Osteoblast (primary cell): ENCODE data around the gene SPATA18. TPM values are rescaled to one million over a fixed set of nuclear protein-coding genes. Genes with fewer than 3 reads are reported as not detected.

Source experiments
- DNase-seq: peaks from one replicate; pipeline ENCODE4 v3.0.0; 2011; ENCODE audit warnings: low spot score, mixed read lengths; ENCODE audit not compliant: insufficient read length; ENCODE audit errors: missing footprints
- H2AFZ ChIP-seq: 2 replicates; pipeline ENCODE4 v1.6.0; 2011; ENCODE audit warnings: mild to moderate bottlenecking, low read length
- H3K27ac ChIP-seq: 2 replicates; pipeline ENCODE4 v1.5.1; 2011; ENCODE audit warnings: mild to moderate bottlenecking, low read depth, low read length, moderate library complexity
- H3K27me3 ChIP-seq: 2 replicates; pipeline ENCODE4 v1.6.0; 2012; ENCODE audit warnings: mild to moderate bottlenecking, control low read depth, inconsistent platforms, low read length, moderate library complexity; ENCODE audit not compliant: insufficient read depth
- H3K36me3 ChIP-seq: 2 replicates; pipeline ENCODE4 v1.5.1; 2011; ENCODE audit warnings: mild to moderate bottlenecking, low read length, control low read depth, moderate library complexity; ENCODE audit not compliant: insufficient read depth
- H3K4me1 ChIP-seq: 2 replicates; pipeline ENCODE4 v1.5.1; 2011; ENCODE audit warnings: mild to moderate bottlenecking, low read length, control low read depth, moderate library complexity; ENCODE audit not compliant: insufficient read depth
- H3K4me2 ChIP-seq: 2 replicates; pipeline ENCODE4 v1.6.0; 2011; ENCODE audit warnings: mild to moderate bottlenecking, low read length; ENCODE audit not compliant: insufficient read depth
- H3K4me3 ChIP-seq: fragments of 200-600 bp; sonication (generic); 3 replicates; pipeline ENCODE4 v1.5.1; 2012; ENCODE audit warnings: mild to moderate bottlenecking, low read length, inconsistent platforms; ENCODE audit not compliant: insufficient read depth
- H3K79me2 ChIP-seq: 2 replicates; pipeline ENCODE4 v1.6.0; 2012; ENCODE audit warnings: mild to moderate bottlenecking, low read length, control low read depth, inconsistent platforms; ENCODE audit not compliant: insufficient read depth
- H3K9me3 ChIP-seq: 2 replicates; pipeline ENCODE4 v1.5.1; 2011; ENCODE audit warnings: low read depth, low read length, control low read depth
- H4K20me1 ChIP-seq: 2 replicates; pipeline ENCODE4 v1.6.0; 2012; ENCODE audit warnings: mild to moderate bottlenecking, low read length, control low read depth; ENCODE audit not compliant: insufficient read depth
- total RNA-seq: library from RNA; depleted of rRNA; stranded (reverse); fragments of >200 nt; gene quantifications from 2 replicates; pipeline ENCODE4 v1.2.3, GENCODE V29; 2012
- TF ChIP-seq, protein P1 (sequence below): IDR thresholded peaks from 2 replicates; pipeline ENCODE4 v1.5.1; 2011; ENCODE audit warnings: mild to moderate bottlenecking, low read depth, low read length, moderate library complexity; ENCODE audit errors: extremely low read depth

SPATA18 gene
- total RNA-seq, 1 donor, result 30.8 TPM

GRCh38 chr4:52144372-52144771 is 93.3 kb downstream of the SPATA18 start:
- Histone ChIP-seq H2AFZ (no peak overlapping the region), H4K20me1 (no peaks in the 10 kb centered on the region), H3K4me1 (no peaks in the 10 kb centered on the region), H3K27ac (no peak overlapping the region), H3K79me2 (no peaks in the 10 kb centered on the region), H3K4me2 (no peak overlapping the region), H3K36me3 (no peaks in the 10 kb centered on the region), H3K9me3 (no peaks in the 10 kb centered on the region), H3K4me3 (no peak overlapping the region), H3K27me3 (no peaks in the 10 kb centered on the region)
- no peak for DNase-seq
- TF ChIP-seq, protein P1, sequence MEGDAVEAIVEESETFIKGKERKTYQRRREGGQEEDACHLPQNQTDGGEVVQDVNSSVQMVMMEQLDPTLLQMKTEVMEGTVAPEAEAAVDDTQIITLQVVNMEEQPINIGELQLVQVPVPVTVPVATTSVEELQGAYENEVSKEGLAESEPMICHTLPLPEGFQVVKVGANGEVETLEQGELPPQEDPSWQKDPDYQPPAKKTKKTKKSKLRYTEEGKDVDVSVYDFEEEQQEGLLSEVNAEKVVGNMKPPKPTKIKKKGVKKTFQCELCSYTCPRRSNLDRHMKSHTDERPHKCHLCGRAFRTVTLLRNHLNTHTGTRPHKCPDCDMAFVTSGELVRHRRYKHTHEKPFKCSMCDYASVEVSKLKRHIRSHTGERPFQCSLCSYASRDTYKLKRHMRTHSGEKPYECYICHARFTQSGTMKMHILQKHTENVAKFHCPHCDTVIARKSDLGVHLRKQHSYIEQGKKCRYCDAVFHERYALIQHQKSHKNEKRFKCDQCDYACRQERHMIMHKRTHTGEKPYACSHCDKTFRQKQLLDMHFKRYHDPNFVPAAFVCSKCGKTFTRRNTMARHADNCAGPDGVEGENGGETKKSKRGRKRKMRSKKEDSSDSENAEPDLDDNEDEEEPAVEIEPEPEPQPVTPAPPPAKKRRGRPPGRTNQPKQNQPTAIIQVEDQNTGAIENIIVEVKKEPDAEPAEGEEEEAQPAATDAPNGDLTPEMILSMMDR, result no peak

Other genes starting within 250 kb of the SPATA18 start
- 58.6 and 60.4 TPM in 2 replicates for gene DCUN1D4, start 208.2 kb upstream of the SPATA18 start, total RNA-seq
- gene LRRC66, start 30.9 kb upstream of the SPATA18 start, total RNA-seq, result 0.36 and 0.88 TPM in 2 replicates
- 27.9 and 31.2 TPM in 2 replicates for gene SGCB, start 13.0 kb upstream of the SPATA18 start, total RNA-seq